Placental pericyte (primary cell): ENCODE results near the gene UPK3BL1. TPM values are rescaled to one million over a fixed set of nuclear protein-coding genes. Genes with fewer than 3 reads are reported as not detected.

Source experiments
- small RNA-seq: library from RNA; depleted of rRNA; stranded (forward); fragments of <200 nt; gene quantifications from one replicate; pipeline ENCODE3, GENCODE V24; 2012; ENCODE audit warnings: low replicate concordance
- total RNA-seq: library from RNA; depleted of rRNA; stranded (reverse); fragments of >200 nt; gene quantifications from 2 replicates; pipeline ENCODE4 v1.2.3, GENCODE V29; 2012

Gene UPK3BL1
- total RNA-seq, result 9.6 and 10.5 TPM in 2 replicates

GRCh38 chr7:102642691-102643090 lies at the start of gene UPK3BL1:
UPK3BL1 (minus strand) TSS chr7:102642791; CDS start chr7:102642741, 50 bp downstream.

DNA sequence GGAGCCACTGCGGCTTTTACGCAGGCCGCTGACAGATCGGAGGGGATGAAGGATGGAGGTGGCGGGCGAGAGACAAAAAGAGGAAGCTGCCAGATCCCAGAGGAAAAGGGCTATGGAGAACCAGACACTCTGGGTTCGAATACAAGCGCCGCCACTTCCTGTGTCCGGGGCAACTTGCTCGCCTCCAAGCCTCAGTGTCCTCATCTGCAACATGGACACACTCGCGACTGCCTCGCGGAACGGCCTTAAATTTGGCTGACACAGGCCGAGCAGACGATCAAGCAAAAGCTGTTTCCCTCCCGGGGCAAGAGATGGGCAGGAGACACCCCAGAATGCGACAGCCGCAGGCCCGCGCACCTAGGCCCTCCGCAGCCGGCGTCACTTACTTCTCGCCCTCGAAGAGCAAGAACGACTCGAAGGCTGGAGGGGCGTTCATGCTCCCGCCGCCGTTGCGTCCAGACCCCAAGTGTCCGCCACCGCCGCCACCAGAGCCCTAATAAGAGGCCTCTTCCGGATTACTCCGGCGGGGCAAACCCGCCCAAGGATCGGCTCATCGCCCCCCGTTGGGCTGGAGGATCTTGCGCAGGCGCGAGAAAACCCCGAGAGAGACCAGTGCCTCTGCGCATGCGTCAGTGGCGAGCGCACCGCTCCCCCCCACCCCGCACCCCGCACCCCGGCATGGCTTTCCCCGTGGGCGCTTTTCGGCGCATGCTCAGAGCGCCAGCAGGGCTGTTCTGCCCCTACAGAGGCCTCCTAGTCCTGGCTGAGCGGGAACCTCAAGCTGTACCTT lies 28.8 kb upstream of the UPK3BL1 start, which contains the start of gene POLR2J2:
TSS of gene POLR2J2 (minus strand) at position 498 of the 790 bp plus-strand sequence. CDS start at position 436, 62 bp downstream.

GRCh38 chr7:102649924-102650323 lies 7.3 kb upstream of the UPK3BL1 start, which contains the start of gene SPDYE2B:
SPDYE2B (plus strand) TSS chr7:102650319; CDS start chr7:102652349, 2,030 bp downstream.

GRCh38 chr7:102616507-102617125 lies 26.0 kb downstream of the UPK3BL1 start, which contains the start of gene RASA4:
RASA4 (minus strand) TSS chr7:102616756; CDS start chr7:102616689, 67 bp downstream.

Small RNA genes within 50 kb of the gene (small RNA-seq; reads per million reads assigned to genes)
- gene AC105052.3, result not detected
- gene UPK3BL1, result not detected

Other genes with a start within 250 kb of the UPK3BL1 start
- gene PRKRIP1, start 246.4 kb downstream of the UPK3BL1 start, total RNA-seq, result 15.2 and 16.4 TPM in 2 replicates
- gene ORAI2, start 209.2 kb downstream of the UPK3BL1 start, total RNA-seq, result 79.9 and 94.8 TPM in 2 replicates
- gene ALKBH4, start 177.9 kb downstream of the UPK3BL1 start, total RNA-seq, result 13.6 and 14.9 TPM in 2 replicates
- 26.9 and 44.8 TPM in 2 replicates for gene LRWD1, start 177.8 kb downstream of the UPK3BL1 start, total RNA-seq
- 17.9 and 25.2 TPM in 2 replicates for gene POLR2J, start 163.9 kb downstream of the UPK3BL1 start, total RNA-seq
- gene RASA4B, start 125.0 kb downstream of the UPK3BL1 start, total RNA-seq, result 0.44 and 1.4 TPM in 2 replicates
- gene UPK3BL2, start 99.1 kb downstream of the UPK3BL1 start, total RNA-seq, result 1.3 and 2.1 TPM in 2 replicates
- not detected in 2 replicates for gene SPDYE2, start 91.6 kb downstream of the UPK3BL1 start, total RNA-seq
- 36.1 and 48.8 TPM in 2 replicates for gene POLR2J3, start 70.2 kb downstream of the UPK3BL1 start, total RNA-seq
- 2.2 and 4.4 TPM in 2 replicates for gene RASA4, start 26.0 kb downstream of the UPK3BL1 start, total RNA-seq
- gene SPDYE2B, start 7.5 kb upstream of the UPK3BL1 start, total RNA-seq, result not detected in 2 replicates
- gene POLR2J2, start 28.9 kb upstream of the UPK3BL1 start, total RNA-seq, result 3.9 and 7.7 TPM in 2 replicates
- gene FAM185A, start 106.2 kb upstream of the UPK3BL1 start, total RNA-seq, result 7.0 and 12.6 TPM in 2 replicates